ENCODE results near the gene YWHAG. TPM values are rescaled to one million over a fixed set of nuclear protein-coding genes. Genes with fewer than 3 reads are reported as not detected.

YWHAG gene
- total and polyA plus RNA-seq, 9 of the 15 experiments (the other 6 are each of a cell fraction or from before 2014, with no cell fraction given) = 30.4 to 246 (median 94.5) TPM

GRCh38 chr7:76383089-76383944, 24.5 kb upstream of the YWHAG start (continued):
- TF ChIP-seq POLR2B (IDR thresholded peaks at IDR 0.05; ENCODE audit: low read depth, partially characterized antibody) = peak; percentile 56
- TF ChIP-seq NR2C1 (IDR thresholded peaks at IDR 0.05) = no peak
- no peak for TF ChIP-seq NR2C1 (tag; IDR thresholded peaks at IDR 0.05)
- no peak for TF ChIP-seq RFX7 (CRISPR knock-in tag; IDR thresholded peaks at IDR 0.05)
- TF ChIP-seq ADNP (tag; IDR thresholded peaks at IDR 0.05) = no peak
- no peak for TF ChIP-seq ELK3 (CRISPR knock-in tag; IDR thresholded peaks at IDR 0.05)
- TF ChIP-seq ZBTB33 (CRISPR knock-in tag; IDR thresholded peaks at IDR 0.05) = peak; percentile 74
- no peak for TF ChIP-seq THAP12 (CRISPR knock-in tag; IDR thresholded peaks at IDR 0.05)
- peak; percentile 7 for TF ChIP-seq CXXC5 (CRISPR knock-in tag; IDR thresholded peaks at IDR 0.05)
- TF ChIP-seq TBL1XR1 (IDR thresholded peaks at IDR 0.05; ENCODE audit: low read length in 2 of 2) = peak in 1 of 2 experiments; percentile 31; a peak in 1 of 4 replicates
- TF ChIP-seq ZNF407 (IDR thresholded peaks at IDR 0.05; ENCODE audit: low read depth) = no peak
- peak; percentile 30 for TF ChIP-seq KDM5B (IDR thresholded peaks at IDR 0.05; ENCODE audit: insufficient replicate concordance, low read depth, low read length)
- TF ChIP-seq ELF2 (CRISPR knock-in tag; IDR thresholded peaks at IDR 0.05) = no peak
